ENCODE results near the gene KLHL3.

KLHL3 gene

GRCh38 chr5:137679910-137680309 lies 56.0 kb downstream of the KLHL3 start:
- DNase-seq = no peak
- in situ Hi-C loops (cut with MboI; ENCODE audit: low pct_unique_long_range_greater_than_20kb, low sequenced_read_pairs) = no loop called here

- in situ Hi-C loops (cut with MboI; ENCODE audit: low pct_unique_long_range_greater_than_20kb, low sequenced_read_pairs) = no loop called here
- no peak for DNase-seq
These were observed 56.7 kb downstream of the KLHL3 start for GRCh38 chr5:137679195-137679594.

GRCh38 chr5:137672881-137673280 lies 63.0 kb downstream of the KLHL3 start:
- DNase-seq = no peak
- in situ Hi-C loops (cut with MboI; ENCODE audit: low pct_unique_long_range_greater_than_20kb, low sequenced_read_pairs) = no loop called here

GRCh38 chr5:137672001-137672400 lies 63.9 kb downstream of the KLHL3 start:
- DNase-seq = no peak
- in situ Hi-C loops (cut with MboI; ENCODE audit: low pct_unique_long_range_greater_than_20kb, low sequenced_read_pairs) = no loop called here

GRCh38 chr5:137669811-137670210 lies 66.1 kb downstream of the KLHL3 start:
- no peak for DNase-seq
- in situ Hi-C loops (cut with MboI; ENCODE audit: low pct_unique_long_range_greater_than_20kb, low sequenced_read_pairs) = no loop called here

GRCh38 chr5:137668637-137669036 lies 67.3 kb downstream of the KLHL3 start:
- in situ Hi-C loops (cut with MboI; ENCODE audit: low pct_unique_long_range_greater_than_20kb, low sequenced_read_pairs) = no loop called here
- DNase-seq = no peak

GRCh38 chr5:137667341-137667740 lies 68.5 kb downstream of the KLHL3 start:
- in situ Hi-C loops (cut with MboI; ENCODE audit: low pct_unique_long_range_greater_than_20kb, low sequenced_read_pairs) = no loop called here
- no peak for DNase-seq

- DNase-seq = no peak
- in situ Hi-C loops (cut with MboI; ENCODE audit: low pct_unique_long_range_greater_than_20kb, low sequenced_read_pairs) = no loop called here
These were observed 69.0 kb downstream of the KLHL3 start for GRCh38 chr5:137666901-137667300.

GRCh38 chr5:137666461-137666850 lies 69.4 kb downstream of the KLHL3 start:
- in situ Hi-C loops (cut with MboI; ENCODE audit: low pct_unique_long_range_greater_than_20kb, low sequenced_read_pairs) = no loop called here
- no peak for DNase-seq

- in situ Hi-C loops (cut with MboI; ENCODE audit: low pct_unique_long_range_greater_than_20kb, low sequenced_read_pairs) = no loop called here
- DNase-seq = peak; percentile 44
These were observed 70.0 kb downstream of the KLHL3 start for GRCh38 chr5:137665678-137666460.

GRCh38 chr5:137660349-137660817 lies 75.5 kb downstream of the KLHL3 start:
- in situ Hi-C loops (cut with MboI; ENCODE audit: low pct_unique_long_range_greater_than_20kb, low sequenced_read_pairs) = no loop called here
- DNase-seq = peak; percentile 82

GRCh38 chr5:137659209-137659608 lies 76.7 kb downstream of the KLHL3 start:
- DNase-seq = no peak
- in situ Hi-C loops (cut with MboI; ENCODE audit: low pct_unique_long_range_greater_than_20kb, low sequenced_read_pairs) = no loop called here

- in situ Hi-C loops (cut with MboI; ENCODE audit: low pct_unique_long_range_greater_than_20kb, low sequenced_read_pairs) = no loop called here
- DNase-seq = no peak
These were observed 77.6 kb downstream of the KLHL3 start for GRCh38 chr5:137658324-137658723.

- in situ Hi-C loops (cut with MboI; ENCODE audit: low pct_unique_long_range_greater_than_20kb, low sequenced_read_pairs) = no loop called here
- DNase-seq = no peak
These were observed 78.8 kb downstream of the KLHL3 start for GRCh38 chr5:137657073-137657472.

GRCh38 chr5:137656558-137656957 lies 79.3 kb downstream of the KLHL3 start:
- in situ Hi-C loops (cut with MboI; ENCODE audit: low pct_unique_long_range_greater_than_20kb, low sequenced_read_pairs) = no loop called here
- DNase-seq = no peak

- in situ Hi-C loops (cut with MboI; ENCODE audit: low pct_unique_long_range_greater_than_20kb, low sequenced_read_pairs) = no loop called here
- no peak for DNase-seq
These were observed 84.9 kb downstream of the KLHL3 start for GRCh38 chr5:137651022-137651421.

GRCh38 chr5:137649228-137649935 lies 86.5 kb downstream of the KLHL3 start:
- DNase-seq = no peak
- in situ Hi-C loops (cut with MboI; ENCODE audit: low pct_unique_long_range_greater_than_20kb, low sequenced_read_pairs) = loop anchor here (25.0 kb wide), 1 partner anchor 413 kb away; no protein-coding TSS in a partner anchor

GRCh38 chr5:137648361-137648760 lies 87.5 kb downstream of the KLHL3 start:
- DNase-seq = no peak
- in situ Hi-C loops (cut with MboI; ENCODE audit: low pct_unique_long_range_greater_than_20kb, low sequenced_read_pairs) = loop anchor here (25.0 kb wide), 1 partner anchor 414 kb away; no protein-coding TSS in a partner anchor

- no peak for DNase-seq
- in situ Hi-C loops (cut with MboI; ENCODE audit: low pct_unique_long_range_greater_than_20kb, low sequenced_read_pairs) = loop anchor here (25.0 kb wide), 1 partner anchor 415 kb away; no protein-coding TSS in a partner anchor
These were observed 88.5 kb downstream of the KLHL3 start for GRCh38 chr5:137647401-137647800.

GRCh38 chr5:137646761-137647160 lies 89.1 kb downstream of the KLHL3 start:
- no peak for DNase-seq
- in situ Hi-C loops (cut with MboI; ENCODE audit: low pct_unique_long_range_greater_than_20kb, low sequenced_read_pairs) = loop anchor here (25.0 kb wide), 1 partner anchor 416 kb away; no protein-coding TSS in a partner anchor

Data from KBM-7 (cell line).